Measurements from ENCODE around the gene OSBPL3.

The OSBPL3 gene

GRCh38 chr7:24965831-24966708 is 13.9 kb downstream of the OSBPL3 start:
- Histone ChIP-seq H3K4me1 (ENCODE audit: control insufficient read depth, insufficient read depth, low read length) (peaks cover 23% of the 10 kb centered on the region), H3K4me3 (ENCODE audit: low read length) (no peak overlapping the region), H3K27me3 (ENCODE audit: control insufficient read depth, insufficient read depth, low read length) (no peaks in the 10 kb centered on the region), H3K36me3 (ENCODE audit: control insufficient read depth, insufficient read depth, low read length) (no peaks in the 10 kb centered on the region), H3K9me3 (ENCODE audit: control insufficient read depth, low read length) (no peaks in the 10 kb centered on the region), H3K9ac (ENCODE audit: low read length) (no peak overlapping the region)

- H3K9me3 ChIP-seq (ENCODE audit: control insufficient read depth, low read length), result no peaks in the 10 kb centered on the region
- H3K4me3 ChIP-seq (ENCODE audit: low read length), result no peak overlapping the region
- no peak overlapping the region for H3K9ac ChIP-seq (ENCODE audit: low read length)
- H3K27me3 ChIP-seq (ENCODE audit: control insufficient read depth, insufficient read depth, low read length), result no peaks in the 10 kb centered on the region
- H3K4me1 ChIP-seq (ENCODE audit: control insufficient read depth, insufficient read depth, low read length), result peaks cover 17% of the 10 kb centered on the region
- H3K36me3 ChIP-seq (ENCODE audit: control insufficient read depth, insufficient read depth, low read length), result no peaks in the 10 kb centered on the region
Measured at GRCh38 chr7:24964191-24964590, 15.8 kb downstream of the OSBPL3 start.

- Histone ChIP-seq H3K9me3 (ENCODE audit: control insufficient read depth, low read length) (no peaks in the 10 kb centered on the region), H3K9ac (ENCODE audit: low read length) (no peak overlapping the region), H3K27me3 (ENCODE audit: control insufficient read depth, insufficient read depth, low read length) (no peaks in the 10 kb centered on the region), H3K4me3 (ENCODE audit: low read length) (no peak overlapping the region), H3K4me1 (ENCODE audit: control insufficient read depth, insufficient read depth, low read length) (peaks cover 17% of the 10 kb centered on the region), H3K36me3 (ENCODE audit: control insufficient read depth, insufficient read depth, low read length) (no peaks in the 10 kb centered on the region)
Measured at GRCh38 chr7:24963218-24963617, 16.8 kb downstream of the OSBPL3 start.

GRCh38 chr7:24962418-24962962 is 17.5 kb downstream of the OSBPL3 start:
- H3K4me3 ChIP-seq (ENCODE audit: low read length), result no peak overlapping the region
- H3K9ac ChIP-seq (ENCODE audit: low read length), result no peak overlapping the region
- no peaks in the 10 kb centered on the region for H3K27me3 ChIP-seq (ENCODE audit: control insufficient read depth, insufficient read depth, low read length)
- no peaks in the 10 kb centered on the region for H3K36me3 ChIP-seq (ENCODE audit: control insufficient read depth, insufficient read depth, low read length)
- peaks cover 17% of the 10 kb centered on the region for H3K4me1 ChIP-seq (ENCODE audit: control insufficient read depth, insufficient read depth, low read length)
- H3K9me3 ChIP-seq (ENCODE audit: control insufficient read depth, low read length), result no peaks in the 10 kb centered on the region

GRCh38 chr7:24959735-24960485 is 20.1 kb downstream of the OSBPL3 start:
- Histone ChIP-seq H3K9me3 (ENCODE audit: control insufficient read depth, low read length) (no peaks in the 10 kb centered on the region), H3K36me3 (ENCODE audit: control insufficient read depth, insufficient read depth, low read length) (no peaks in the 10 kb centered on the region), H3K9ac (ENCODE audit: low read length) (no peak overlapping the region), H3K4me1 (ENCODE audit: control insufficient read depth, insufficient read depth, low read length) (no peaks in the 10 kb centered on the region), H3K4me3 (ENCODE audit: low read length) (no peak overlapping the region), H3K27me3 (ENCODE audit: control insufficient read depth, insufficient read depth, low read length) (no peaks in the 10 kb centered on the region)

GRCh38 chr7:24958399-24958798 is 21.6 kb downstream of the OSBPL3 start:
- Histone ChIP-seq H3K9me3 (ENCODE audit: control insufficient read depth, low read length) (no peaks in the 10 kb centered on the region), H3K4me3 (ENCODE audit: low read length) (no peak overlapping the region), H3K36me3 (ENCODE audit: control insufficient read depth, insufficient read depth, low read length) (no peaks in the 10 kb centered on the region), H3K27me3 (ENCODE audit: control insufficient read depth, insufficient read depth, low read length) (no peaks in the 10 kb centered on the region), H3K9ac (ENCODE audit: low read length) (no peak overlapping the region), H3K4me1 (ENCODE audit: control insufficient read depth, insufficient read depth, low read length) (no peaks in the 10 kb centered on the region)

GRCh38 chr7:24956021-24956420 is 24.0 kb downstream of the OSBPL3 start:
- Histone ChIP-seq H3K9ac (ENCODE audit: low read length) (no peak overlapping the region), H3K4me1 (ENCODE audit: control insufficient read depth, insufficient read depth, low read length) (no peaks in the 10 kb centered on the region), H3K27me3 (ENCODE audit: control insufficient read depth, insufficient read depth, low read length) (no peaks in the 10 kb centered on the region), H3K36me3 (ENCODE audit: control insufficient read depth, insufficient read depth, low read length) (no peaks in the 10 kb centered on the region), H3K4me3 (ENCODE audit: low read length) (no peak overlapping the region), H3K9me3 (ENCODE audit: control insufficient read depth, low read length) (no peaks in the 10 kb centered on the region)

- no peak overlapping the region for H3K9ac ChIP-seq (ENCODE audit: low read length)
- H3K4me3 ChIP-seq (ENCODE audit: low read length), result no peak overlapping the region
- H3K4me1 ChIP-seq (ENCODE audit: control insufficient read depth, insufficient read depth, low read length), result no peaks in the 10 kb centered on the region
- no peaks in the 10 kb centered on the region for H3K36me3 ChIP-seq (ENCODE audit: control insufficient read depth, insufficient read depth, low read length)
- no peaks in the 10 kb centered on the region for H3K27me3 ChIP-seq (ENCODE audit: control insufficient read depth, insufficient read depth, low read length)
- no peaks in the 10 kb centered on the region for H3K9me3 ChIP-seq (ENCODE audit: control insufficient read depth, low read length)
Measured at GRCh38 chr7:24955313-24955712, 24.7 kb downstream of the OSBPL3 start.

GRCh38 chr7:24952464-24952863 is 27.5 kb downstream of the OSBPL3 start:
- Histone ChIP-seq H3K36me3 (ENCODE audit: control insufficient read depth, insufficient read depth, low read length) (no peaks in the 10 kb centered on the region), H3K9ac (ENCODE audit: low read length) (no peak overlapping the region), H3K4me3 (ENCODE audit: low read length) (no peak overlapping the region), H3K9me3 (ENCODE audit: control insufficient read depth, low read length) (no peaks in the 10 kb centered on the region), H3K4me1 (ENCODE audit: control insufficient read depth, insufficient read depth, low read length) (peaks cover 7% of the 10 kb centered on the region), H3K27me3 (ENCODE audit: control insufficient read depth, insufficient read depth, low read length) (no peaks in the 10 kb centered on the region)

- Histone ChIP-seq H3K9me3 (ENCODE audit: control insufficient read depth, low read length) (no peaks in the 10 kb centered on the region), H3K9ac (ENCODE audit: low read length) (no peak overlapping the region), H3K4me3 (ENCODE audit: low read length) (no peak overlapping the region), H3K36me3 (ENCODE audit: control insufficient read depth, insufficient read depth, low read length) (no peaks in the 10 kb centered on the region), H3K27me3 (ENCODE audit: control insufficient read depth, insufficient read depth, low read length) (no peaks in the 10 kb centered on the region), H3K4me1 (ENCODE audit: control insufficient read depth, insufficient read depth, low read length) (peaks cover 13% of the 10 kb centered on the region)
Measured at GRCh38 chr7:24951441-24951980, 28.5 kb downstream of the OSBPL3 start.

- Histone ChIP-seq H3K4me3 (ENCODE audit: low read length) (no peak overlapping the region), H3K9me3 (ENCODE audit: control insufficient read depth, low read length) (no peaks in the 10 kb centered on the region), H3K4me1 (ENCODE audit: control insufficient read depth, insufficient read depth, low read length) (peaks cover 20% of the 10 kb centered on the region)
Measured at GRCh38 chr7:24949884-24950283, 30.1 kb downstream of the OSBPL3 start.

GRCh38 chr7:24948739-24949138 is 31.2 kb downstream of the OSBPL3 start:
- H3K36me3 ChIP-seq (ENCODE audit: control insufficient read depth, insufficient read depth, low read length), result no peaks in the 10 kb centered on the region
- H3K4me1 ChIP-seq (ENCODE audit: control insufficient read depth, insufficient read depth, low read length), result peaks cover 20% of the 10 kb centered on the region
- H3K9me3 ChIP-seq (ENCODE audit: control insufficient read depth, low read length), result no peaks in the 10 kb centered on the region
- H3K27me3 ChIP-seq (ENCODE audit: control insufficient read depth, insufficient read depth, low read length), result no peaks in the 10 kb centered on the region
- H3K4me3 ChIP-seq (ENCODE audit: low read length), result no peak overlapping the region
- no peak overlapping the region for H3K9ac ChIP-seq (ENCODE audit: low read length)

More at GRCh38 chr7:24949884-24950283, 30.1 kb downstream of the OSBPL3 start:
- Histone ChIP-seq H3K36me3 (ENCODE audit: control insufficient read depth, insufficient read depth, low read length) (no peaks in the 10 kb centered on the region), H3K9ac (ENCODE audit: low read length) (no peak overlapping the region), H3K27me3 (ENCODE audit: control insufficient read depth, insufficient read depth, low read length) (no peaks in the 10 kb centered on the region)

All from mucosa of stomach (tissue), 1 donor.